K562 (cell line): ENCODE data around the gene RORB. TPM values are rescaled to one million over a fixed set of nuclear protein-coding genes. Genes with fewer than 3 reads are reported as not detected.

Experiments used
- ATAC-seq: fragments of 200-7000 bp; cut with Tn5 transposase; 3 replicates; pipeline ENCODE4 v1.9.1; 2020; ENCODE audit warnings: moderate library complexity
- BruUV-seq: library from RNA; stranded (reverse); fragments of 400-500 nt; replicated peaks from 2 replicates; lab custom pipeline; 2021; lab: Mats Ljungman, UMichigan
- CTCF ChIA-PET: fragments of 300-600 bp; formaldehyde crosslinking; extraction: SDS; loops from one replicate; lab custom pipeline; 2021; ENCODE audit warnings: low intra/inter-chr PET ratio; lab: Yijun Ruan, JAX
- POLR2A ChIA-PET: fragments of 300-600, 350-650 bp; sonication (Branson Sonifier 250); formaldehyde crosslinking; extraction: SDS; loops from one replicate; lab custom pipeline; 2021; ENCODE audit warnings: antibody characterized with exemption, inconsistent platforms; lab: Yijun Ruan, JAX
- DNase-seq, 4 experiments: peaks; one replicate each; pipeline versions ENCODE4 v3.0.0 to v3.0.0-alpha.2; 2011 to 2018; ENCODE audit warnings: low spot score in 3 of 4, mixed read lengths in 3 of 4; ENCODE audit errors: extremely low read depth in 1 of 4
- FAIRE-seq: peaks from 2 replicates; lab custom pipeline; 2011; peaks lifted over from hg19 to GRCh38; lab: Jason Lieb, UNC
- H2AFZ ChIP-seq: 2 replicates; pipeline ENCODE4 v1.6.0; 2011; ENCODE audit warnings: low read depth, low read length, control low read depth, inconsistent platforms
- H3K27ac ChIP-seq: fragments of 200-600 bp; 3 replicates; pipeline ENCODE4 v1.8.0; 2011; ENCODE audit warnings: low read depth, mild to moderate bottlenecking, control low read depth, inconsistent platforms, low read length, moderate library complexity, mixed read lengths; ENCODE audit errors: extremely low read depth
- H3K27me3 ChIP-seq, 2 experiments: fragments of 300-600 bp in 1 of 2; 2 replicates in 1 of 2; 3 replicates in 1 of 2; pipeline versions ENCODE4 v1.6.0 to v1.8.0; 2011; ENCODE audit warnings: inconsistent platforms in 2 of 2, low read length in 2 of 2, mild to moderate bottlenecking in 1 of 2, mixed read lengths in 1 of 2, moderate library complexity in 1 of 2; ENCODE audit not compliant: control insufficient read depth in 2 of 2, insufficient read depth in 2 of 2
- H3K36me3 ChIP-seq: fragments of 300-600 bp; 3 replicates; pipeline ENCODE4 v1.8.0; 2011; ENCODE audit warnings: mild to moderate bottlenecking, low read length, inconsistent platforms; ENCODE audit not compliant: control insufficient read depth, insufficient read depth
- H3K4me1 ChIP-seq, 2 experiments: fragments of 200-600 bp in 1 of 2; replicated peaks in 1 of 2; 2 replicates in 1 of 2; 3 replicates in 1 of 2; pipeline versions ENCODE4 v1.5.1 to v1.8.0; 2011; ENCODE audit warnings: inconsistent platforms in 2 of 2, low read length in 2 of 2, mild to moderate bottlenecking in 1 of 2, mixed read lengths in 1 of 2, moderate library complexity in 1 of 2; ENCODE audit not compliant: control insufficient read depth in 2 of 2, insufficient read depth in 2 of 2
- H3K4me2 ChIP-seq: 2 replicates; pipeline ENCODE4 v1.6.1; 2011; ENCODE audit warnings: low read length, control low read depth, inconsistent platforms, mixed read lengths; ENCODE audit not compliant: insufficient read depth
- H3K4me3 ChIP-seq: fragments of 200-600 bp; sonication (generic), shearing (Covaris generic); 2 replicates; pipeline ENCODE4 v1.5.1; 2016; ENCODE audit warnings: control low read depth, inconsistent platforms
- H3K79me2 ChIP-seq: fragments of 200-600 bp; 3 replicates; pipeline ENCODE4 v1.8.0; 2011; ENCODE audit warnings: low read length, inconsistent platforms; ENCODE audit not compliant: control insufficient read depth, insufficient read depth
- H3K9ac ChIP-seq, 2 experiments: 2 replicates each; pipeline versions ENCODE4 v1.6.0 to v1.6.1; 2011; ENCODE audit warnings: low read depth in 2 of 2, low read length in 2 of 2, control low read depth in 1 of 2, inconsistent platforms in 1 of 2, mild to moderate bottlenecking in 1 of 2, mixed read lengths in 1 of 2; ENCODE audit not compliant: insufficient read depth in 1 of 2
- H3K9me1 ChIP-seq: one replicate; pipeline ENCODE4 v1.6.0; 2011; ENCODE audit warnings: inconsistent platforms, mild to moderate bottlenecking, low read length, moderate library complexity; ENCODE audit not compliant: control insufficient read depth, insufficient read depth
- H3K9me3 ChIP-seq: replicated peaks from 2 replicates; pipeline ENCODE4 v1.5.1; 2011; ENCODE audit warnings: low read depth, low read length, inconsistent platforms; ENCODE audit not compliant: control insufficient read depth, insufficient read depth
- H4K20me1 ChIP-seq: replicated peaks from 2 replicates; pipeline ENCODE4 v1.6.1; 2011; ENCODE audit warnings: low read length, inconsistent platforms, mixed read lengths; ENCODE audit not compliant: control insufficient read depth, insufficient read depth
- E2F4 ChIP-seq: sonication (generic); formaldehyde crosslinking; IDR thresholded peaks from 2 replicates; pipeline ENCODE4 v1.8.0; 2022; ENCODE audit warnings: mild to moderate bottlenecking, low read depth, missing genetic modification reagents
- MYBL2 ChIP-seq, 2 experiments: fragments of 450-650 bp in 1 of 2; sonication (generic) in 1 of 2; formaldehyde crosslinking in 1 of 2; IDR thresholded peaks; 2 replicates each; pipeline versions ENCODE4 v1.6.1 to v1.8.1; 2017 to 2022; ENCODE audit warnings: borderline replicate concordance in 1 of 2, inconsistent platforms in 1 of 2, low read depth in 1 of 2, mild to moderate bottlenecking in 1 of 2, missing genetic modification reagents in 1 of 2, moderate library complexity in 1 of 2
- PRPF4 ChIP-seq: fragments of 200-400 bp; formaldehyde crosslinking; IDR thresholded peaks from one replicate; pipeline ENCODE4 v1.6.1; 2017; ENCODE audit warnings: low read length, low read depth, mild to moderate bottlenecking; ENCODE audit not compliant: insufficient read depth, poor library complexity, severe bottlenecking
- ZNF449 ChIP-seq: fragments of 250-450 bp; sonication (Bioruptor Pico); IDR thresholded peaks from 2 replicates; pipeline ENCODE4 v1.8.0; 2022; ENCODE audit warnings: moderate library complexity, mild to moderate bottlenecking, inconsistent platforms
- WGBS: fragments of 100-300 bp; shearing (Covaris generic); methylation state at CpG from one replicate; pipeline ENCODE4 v1.1.6; 2016; ENCODE audit warnings: low coverage, mixed read lengths; ENCODE audit not compliant: insufficient coverage; ENCODE audit errors: missing lambda C conversion rate; 5-methylcytosine and 5-hydroxymethylcytosine counted together
- in situ Hi-C: fragments of 300-500 bp; cut with MboI; formaldehyde crosslinking; loops from 4 replicates; pipeline ENCODE4 v1.15.0; 2018; ENCODE audit warnings: inconsistent platforms, mixed read lengths
- intact Hi-C: fragments of 100-400 bp; cut with micrococcal nuclease; formaldehyde crosslinking; loops from 2 replicates; pipeline ENCODE4 v1.14.2; 2022
- polyA plus RNA-seq, 8 experiments: library from polyadenylated mRNA; depleted of rRNA in 4 of 8; stranded (reverse) in 5 of 8; unstranded in 3 of 8; fragments of >200 nt; fragmentation: Nextera tagmentation in 2 of 8; fragmentation: Illumina TruSeq in 1 of 8; extraction: Ambion mirVana in 2 of 8; extraction: Trizol in 1 of 8; gene quantifications; 2 replicates each; pipeline versions ENCODE4 v1.2.1 to v1.2.3, GENCODE V29; 2011 to 2014; ENCODE audit warnings: inconsistent platforms in 1 of 8, missing spikeins in 1 of 8
- total RNA-seq, 7 experiments: library from RNA; depleted of rRNA in 6 of 7; stranded (reverse); fragments of >200 nt in 6 of 7; fragmentation: Illumina TruSeq in 2 of 7; extraction: Trizol in 2 of 7; gene quantifications; 2 replicates each; pipeline versions ENCODE4 v1.2.1 to v1.2.3, GENCODE V29; 2011 to 2021; ENCODE audit warnings: low replicate concordance in 1 of 7

The RORB gene
- total and polyA plus RNA-seq, 9 of the 15 experiments (the other 6 are each of a cell fraction or from before 2014, with no cell fraction given) = not detected

GRCh38 chr9:74556685-74557084 is 59.5 kb downstream of the RORB start:
- ChIA-PET POLR2A (no interaction called here), CTCF (no interaction called here)
- H3K4me2 ChIP-seq = no peak overlapping the region
- no peak for ATAC-seq
- no peaks in the 10 kb centered on the region for H3K36me3 ChIP-seq
- no peak overlapping the region for H3K27ac ChIP-seq
- no peaks in the 10 kb centered on the region for H3K9me1 ChIP-seq
- no peaks in the 10 kb centered on the region for H3K79me2 ChIP-seq
- BruUV-seq = no TSS peak
- TF ChIP-seq E2F4 = no peak
- TF ChIP-seq MYBL2 (IDR thresholded peaks at IDR 0.05; ENCODE audit: low read depth) = no peak
- TF ChIP-seq MYBL2 (CRISPR knock-in tag; IDR thresholded peaks at IDR 0.05; ENCODE audit: borderline replicate concordance) = no peak
- TF ChIP-seq ZNF449 = no peak
- TF ChIP-seq PRPF4 = no peak
- no peak for FAIRE-seq
- no peak for DNase-seq
- in situ Hi-C loops = loop anchor here (25.0 kb wide), 1 partner anchor 1344 kb away; no protein-coding TSS in a partner anchor
- WGBS = 2% methylated on average over 3 of the region's 3 CpGs
- no peak overlapping the region for H2AFZ ChIP-seq
- H3K27me3 ChIP-seq = no peaks in the 10 kb centered on the region
- no peaks in the 10 kb centered on the region for H4K20me1 ChIP-seq
- no peaks in the 10 kb centered on the region for H3K9me3 ChIP-seq
- intact Hi-C loops = no loop called here
- H3K4me3 ChIP-seq = no peak overlapping the region
- no peak overlapping the region for H3K9ac ChIP-seq
- H3K4me1 ChIP-seq = no peaks in the 10 kb centered on the region
